ENCODE results near the gene PCDH9. TPM values are rescaled to one million over a fixed set of nuclear protein-coding genes. Genes with fewer than 3 reads are reported as not detected.

The PCDH9 gene
- total RNA-seq, 1 donor from 2014 or later = 9.8 TPM

DNA sequence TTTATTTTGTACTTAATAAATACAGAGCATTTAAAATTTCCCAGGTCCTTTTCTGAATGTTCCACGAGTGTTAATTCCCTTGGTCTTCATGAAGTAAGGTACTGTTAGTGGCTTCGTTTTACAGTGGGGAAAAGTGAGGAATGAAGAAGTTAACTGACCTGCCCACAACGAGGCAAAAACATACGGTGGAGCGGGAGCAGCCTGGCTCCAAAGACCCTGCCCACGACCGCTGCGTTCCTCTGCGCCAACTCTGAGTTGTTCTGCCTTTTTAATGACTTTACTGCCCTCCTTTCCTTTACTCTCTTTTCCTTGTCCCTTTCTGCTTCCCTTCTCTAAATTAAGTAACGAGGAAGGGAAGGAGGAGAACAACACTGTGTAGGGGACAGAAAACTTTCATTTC lies 392.9 kb downstream of the PCDH9 start:
- TF ChIP-seq CTCF (IDR thresholded peaks at IDR 0.05) = no peak
- no peak overlapping the region for H3K27ac Mint-ChIP-seq (ENCODE audit: unreplicated experiment)

DNA sequence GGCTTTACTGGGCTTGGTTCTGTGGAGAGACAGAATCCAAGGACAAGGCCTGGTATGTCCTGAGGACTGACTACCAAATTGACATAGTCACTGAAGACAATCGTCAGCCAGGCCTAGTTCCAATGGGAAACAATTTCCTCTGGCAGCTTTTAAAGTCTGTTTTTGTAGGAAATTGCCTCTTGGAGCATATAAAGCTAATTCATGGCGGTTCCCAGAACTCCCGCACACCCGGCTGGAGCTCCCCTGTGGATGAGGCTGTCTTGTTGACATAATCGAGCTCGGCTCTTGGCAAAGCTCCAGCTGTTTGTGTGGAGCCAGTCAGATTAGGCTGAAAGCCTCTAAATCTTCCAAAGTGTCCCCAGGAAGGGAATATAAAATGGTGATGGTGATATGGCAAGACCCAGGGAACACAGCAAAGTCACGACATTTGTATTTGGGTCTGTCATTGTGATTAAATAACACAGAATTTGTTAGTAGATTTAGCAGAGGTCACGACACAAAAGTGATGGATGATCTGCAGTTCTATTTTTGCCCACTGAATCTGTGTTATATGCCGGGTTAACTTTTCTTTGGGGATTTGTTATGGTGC lies 395.0 kb downstream of the PCDH9 start:
- no peak for TF ChIP-seq CTCF (IDR thresholded peaks at IDR 0.05)
- DNase-seq (ENCODE audit: low spot score) = no peak
- Mint-ChIP-seq H3K9me3 (ENCODE audit: low read depth) (no peaks in the 10 kb centered on the region), H3K4me3 (ENCODE audit: unreplicated experiment) (no peak overlapping the region), H3K36me3 (ENCODE audit: low read depth) (no peaks in the 10 kb centered on the region), H3K27me3 (ENCODE audit: low read depth) (no peaks in the 10 kb centered on the region), H3K4me1 (ENCODE audit: low read depth) (peaks cover 7% of the 10 kb centered on the region), H3K27ac (ENCODE audit: unreplicated experiment) (no peak overlapping the region)

More for the DNA sequence above, 392.9 kb downstream of the PCDH9 start:
- no peaks in the 10 kb centered on the region for H3K9me3 Mint-ChIP-seq (ENCODE audit: low read depth)
- no peak overlapping the region for H3K4me3 Mint-ChIP-seq (ENCODE audit: unreplicated experiment)
- no peaks in the 10 kb centered on the region for H3K27me3 Mint-ChIP-seq (ENCODE audit: low read depth)
- H3K36me3 Mint-ChIP-seq (ENCODE audit: low read depth) = no peaks in the 10 kb centered on the region
- peaks cover 7% of the 10 kb centered on the region for H3K4me1 Mint-ChIP-seq (ENCODE audit: low read depth)
- no peak for DNase-seq (ENCODE audit: low spot score)

- TF ChIP-seq CTCF (IDR thresholded peaks at IDR 0.05) = no peak
- no peaks in the 10 kb centered on the region for H3K27me3 Mint-ChIP-seq (ENCODE audit: low read depth)
Observed at GRCh38 chr13:66830940-66831716, 399.0 kb downstream of the PCDH9 start.

DNA sequence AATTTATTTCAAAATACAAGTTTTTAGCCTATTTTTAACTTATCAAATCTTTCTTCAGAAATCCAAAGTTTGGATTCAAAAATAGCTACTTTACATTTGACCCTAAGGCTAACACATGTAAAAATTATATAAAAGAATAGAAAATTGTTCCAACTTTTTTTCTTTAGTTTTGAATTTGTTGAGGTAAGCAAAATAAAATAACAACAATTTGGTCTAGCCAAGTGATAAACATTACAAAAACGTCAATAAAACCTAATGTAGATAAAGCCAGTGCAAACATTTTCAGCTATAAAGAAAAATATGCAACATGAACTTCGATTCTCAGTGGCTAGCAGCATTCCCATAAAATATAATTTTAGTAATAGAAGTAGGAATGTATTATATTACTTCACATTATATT lies 400.3 kb downstream of the PCDH9 start:
- no peaks in the 10 kb centered on the region for H3K36me3 Mint-ChIP-seq (ENCODE audit: low read depth)
- peaks cover 4% of the 10 kb centered on the region for H3K4me1 Mint-ChIP-seq (ENCODE audit: low read depth)
- H3K27me3 Mint-ChIP-seq (ENCODE audit: low read depth) = no peaks in the 10 kb centered on the region
- TF ChIP-seq CTCF (IDR thresholded peaks at IDR 0.05) = no peak
- no peak for DNase-seq (ENCODE audit: low spot score)
- H3K4me3 Mint-ChIP-seq (ENCODE audit: unreplicated experiment) = no peak overlapping the region
- H3K9me3 Mint-ChIP-seq (ENCODE audit: low read depth) = no peaks in the 10 kb centered on the region
- no peak overlapping the region for H3K27ac Mint-ChIP-seq (ENCODE audit: unreplicated experiment)

More at GRCh38 chr13:66830940-66831716, 399.0 kb downstream of the PCDH9 start:
- H3K4me3 Mint-ChIP-seq (ENCODE audit: unreplicated experiment) = no peak overlapping the region
- no peak overlapping the region for H3K27ac Mint-ChIP-seq (ENCODE audit: unreplicated experiment)
- no peaks in the 10 kb centered on the region for H3K9me3 Mint-ChIP-seq (ENCODE audit: low read depth)
- no peak for DNase-seq (ENCODE audit: low spot score)
- peaks cover 11% of the 10 kb centered on the region for H3K4me1 Mint-ChIP-seq (ENCODE audit: low read depth)
- no peaks in the 10 kb centered on the region for H3K36me3 Mint-ChIP-seq (ENCODE audit: low read depth)

GRCh38 chr13:66826398-66826797 lies 403.7 kb downstream of the PCDH9 start:
- H3K4me3 Mint-ChIP-seq (ENCODE audit: unreplicated experiment) = no peak overlapping the region
- DNase-seq (ENCODE audit: low spot score) = no peak
- peaks cover 3% of the 10 kb centered on the region for H3K4me1 Mint-ChIP-seq (ENCODE audit: low read depth)
- no peaks in the 10 kb centered on the region for H3K9me3 Mint-ChIP-seq (ENCODE audit: low read depth)
- H3K27ac Mint-ChIP-seq (ENCODE audit: unreplicated experiment) = no peak overlapping the region
- no peaks in the 10 kb centered on the region for H3K27me3 Mint-ChIP-seq (ENCODE audit: low read depth)
- no peak for TF ChIP-seq CTCF (IDR thresholded peaks at IDR 0.05)
- H3K36me3 Mint-ChIP-seq (ENCODE audit: low read depth) = no peaks in the 10 kb centered on the region
